ENCODE measurements around the gene SLC25A12.

Gene SLC25A12

DNA sequence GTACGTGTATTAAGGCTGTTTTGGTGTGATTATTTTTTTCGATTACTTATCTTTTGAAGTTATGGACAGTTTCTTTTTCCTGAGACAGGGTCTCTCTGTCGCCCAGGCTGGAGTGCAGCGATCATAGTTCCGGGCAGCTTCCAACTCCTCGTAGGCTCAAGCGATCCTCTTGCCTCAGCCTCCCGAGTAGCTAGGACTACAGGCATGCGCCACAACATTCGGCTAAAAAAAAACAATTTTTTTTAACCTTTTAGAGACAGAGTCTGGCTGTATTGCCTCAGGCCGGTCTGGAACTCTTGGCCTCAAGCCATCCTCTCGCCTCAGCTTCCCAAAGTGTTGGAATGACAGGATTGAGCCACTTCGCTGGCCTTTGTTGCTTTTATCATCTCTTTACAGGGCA, 29.2 kb upstream of the SLC25A12 start:
- peak overlapping the region; percentile 76 for H3K4me3 ChIP-seq (ENCODE audit: low read depth, low read length)
- TF ChIP-seq CTCF (IDR thresholded peaks at IDR 0.05; ENCODE audit: low read depth, low read length) = no peak

- H3K4me3 ChIP-seq (ENCODE audit: low read depth, low read length) = peak within 1 kb of the TSS; percentile 76
- TF ChIP-seq CTCF (IDR thresholded peaks at IDR 0.05; ENCODE audit: low read depth, low read length) = no peak
These were observed 28.4 kb upstream of the SLC25A12 start, which contains the start of gene HAT1 for GRCh38 chr2:171922230-171923022. Gene HAT1 (plus strand): TSS chr2:171922461. CDS start chr2:171922501, 40 bp downstream.

DNA sequence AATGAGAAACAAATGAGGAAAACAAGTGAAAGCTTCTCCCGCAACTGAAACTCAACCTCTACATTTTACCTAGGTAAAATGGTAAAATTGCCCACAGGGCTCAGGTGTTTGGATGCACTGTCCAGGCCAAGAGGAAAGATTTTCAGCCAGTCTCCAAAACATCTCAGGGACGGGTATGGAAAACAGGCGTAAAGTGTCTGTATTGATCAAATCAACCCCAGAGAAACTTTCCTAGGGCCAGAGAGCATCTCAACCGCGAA, 27.9 kb upstream of the SLC25A12 start:
- TF ChIP-seq CTCF (IDR thresholded peaks at IDR 0.05; ENCODE audit: low read depth, low read length) = no peak

GRCh38 chr2:171919453-171919852, 25.4 kb upstream of the SLC25A12 start:
- no peak overlapping the region for H3K4me3 ChIP-seq (ENCODE audit: low read depth, low read length)
- no peak for TF ChIP-seq CTCF (IDR thresholded peaks at IDR 0.05; ENCODE audit: low read depth, low read length)

More for the DNA sequence above, 27.9 kb upstream of the SLC25A12 start:
- H3K4me3 ChIP-seq (ENCODE audit: low read depth, low read length) = peak overlapping the region; percentile 76

GRCh38 chr2:171913517-171913916, 19.5 kb upstream of the SLC25A12 start:
- no peak for TF ChIP-seq CTCF (IDR thresholded peaks at IDR 0.05; ENCODE audit: low read depth, low read length)

GRCh38 chr2:171910494-171910893, 16.4 kb upstream of the SLC25A12 start:
- TF ChIP-seq CTCF (IDR thresholded peaks at IDR 0.05; ENCODE audit: low read depth, low read length) = no peak
- no peak overlapping the region for H3K4me3 ChIP-seq (ENCODE audit: low read depth, low read length)

More at GRCh38 chr2:171913517-171913916, 19.5 kb upstream of the SLC25A12 start:
- H3K4me3 ChIP-seq (ENCODE audit: low read depth, low read length) = no peak overlapping the region

- no peak for TF ChIP-seq CTCF (IDR thresholded peaks at IDR 0.05; ENCODE audit: low read depth, low read length)
- H3K4me3 ChIP-seq (ENCODE audit: low read depth, low read length) = no peak overlapping the region
These were observed 15.2 kb upstream of the SLC25A12 start for GRCh38 chr2:171909266-171909665.

Measured in WI38 (cell line).